Stimulated activated CD4-positive, alpha-beta T cell treated with anti-CD3 and anti-CD28 coated beads, Interleukin-1b, Interleukin-23, amount 100 ng/mL, for 4 hours (primary cell): Measurements from ENCODE around the gene ARHGAP21.
"Not testable (repeated sequence)": the region's sequence is repeated elsewhere in the genome, so short reads cannot be mapped to it uniquely, and the experiment has no call there.

Source experiments
- DNase-seq, 2 donors: peaks; one replicate each; pipeline ENCODE4 v3.0.0-alpha.2; 2020; ENCODE audit warnings: low read depth in 2 of 2

The ARHGAP21 gene

DNA sequence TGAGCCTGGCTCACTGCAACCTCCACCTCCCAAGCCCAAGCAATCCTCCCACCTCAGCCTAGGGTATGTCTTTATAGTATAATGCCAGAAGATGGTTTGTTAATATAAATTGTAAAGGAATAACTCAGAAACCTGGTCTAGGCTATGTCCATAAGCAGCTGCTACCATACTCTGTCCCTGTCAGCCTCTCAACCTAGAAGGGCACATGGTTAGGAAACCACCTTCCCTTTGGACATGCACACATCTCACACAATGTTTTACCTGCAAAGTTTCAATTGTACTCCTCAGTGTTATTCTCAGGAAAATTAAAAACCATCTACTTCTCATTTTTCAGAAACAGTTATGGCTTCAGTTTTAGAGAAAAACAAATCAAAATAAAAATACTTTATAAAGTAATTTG is 40.1 kb downstream of the ARHGAP21 start:
- DNase-seq, result no peak

DNA sequence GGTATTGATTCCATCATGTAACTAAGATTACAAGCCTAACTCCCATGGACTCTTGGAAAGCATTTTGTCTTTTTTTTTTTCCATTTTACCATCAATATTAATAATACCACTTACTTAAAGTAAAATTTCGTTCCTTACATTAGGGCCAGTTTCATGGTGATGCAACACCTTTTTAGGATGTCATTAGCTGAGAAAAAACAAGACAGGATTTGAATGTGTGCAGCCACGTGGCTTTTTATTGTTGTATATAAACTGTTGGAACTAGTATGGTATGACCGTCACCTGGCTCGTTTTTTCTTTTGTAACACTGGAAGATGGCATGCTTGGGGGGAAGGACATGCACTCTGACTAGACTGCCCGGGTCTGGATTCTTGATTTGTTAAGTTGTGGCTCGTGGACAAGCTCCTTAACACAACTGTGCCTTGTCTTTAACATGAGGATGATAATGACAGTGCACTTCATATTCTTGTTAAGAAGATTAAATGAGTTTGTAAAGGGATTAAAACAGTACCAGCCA is 42.1 kb downstream of the ARHGAP21 start:
- no peak for DNase-seq

DNA sequence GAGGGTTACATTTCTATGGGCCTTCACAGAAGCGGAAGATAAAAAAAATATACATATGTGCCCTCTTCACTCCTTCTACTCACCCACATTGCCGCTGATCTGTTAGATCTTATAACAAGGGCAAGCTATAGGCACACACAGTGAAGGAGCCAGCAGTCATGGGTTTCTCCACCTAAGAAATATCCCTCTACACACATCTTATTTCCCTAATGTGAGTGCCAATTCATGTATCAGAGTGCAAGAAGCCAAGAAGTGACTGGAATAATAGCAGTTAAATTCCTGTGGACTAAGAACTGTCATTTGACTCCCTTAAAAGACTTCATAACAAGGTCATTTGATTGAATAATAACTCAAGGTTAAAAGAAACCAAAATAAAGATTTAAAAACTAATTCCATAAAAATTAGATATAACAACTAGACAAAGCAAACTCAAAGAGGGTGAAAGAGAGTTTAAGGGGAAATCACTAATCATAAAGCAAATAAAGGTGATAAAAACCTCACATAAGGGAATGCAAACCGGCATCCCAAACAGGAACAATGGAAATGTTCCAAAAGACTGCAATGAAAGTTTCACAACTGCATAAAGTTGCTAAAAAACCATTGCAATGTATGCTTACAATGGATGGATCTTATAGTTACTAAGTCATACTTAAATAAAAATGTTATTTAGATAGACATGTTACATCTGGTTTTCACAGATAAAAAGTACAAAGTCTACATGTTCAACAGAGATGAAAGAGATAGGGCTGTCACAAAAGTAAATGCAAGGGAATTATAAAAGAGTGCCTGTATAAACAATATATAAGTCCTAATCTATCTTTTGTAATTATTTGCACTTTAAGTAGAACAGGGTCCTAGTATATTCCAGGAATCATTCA is 42.8 kb downstream of the ARHGAP21 start:
- DNase-seq, result no peak

DNA sequence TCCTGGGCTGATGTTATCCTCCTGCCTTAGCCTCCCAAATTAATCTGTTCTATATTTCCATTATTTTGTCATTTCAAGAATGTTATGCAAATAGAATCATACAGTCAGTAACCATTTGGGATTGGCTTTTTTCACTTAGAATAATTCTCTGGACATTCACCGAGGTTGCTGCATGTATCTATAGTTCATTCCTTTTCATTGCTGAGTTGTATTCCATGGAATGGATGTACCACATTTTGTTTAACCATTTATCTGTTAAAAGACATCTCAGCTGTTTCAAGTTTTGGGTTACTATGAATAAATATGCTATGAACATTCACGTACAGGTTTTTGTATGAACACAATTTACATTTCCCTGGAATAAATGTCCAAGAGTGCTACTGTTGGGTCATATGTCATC is 44.9 kb downstream of the ARHGAP21 start:
- DNase-seq, result no peak

DNA sequence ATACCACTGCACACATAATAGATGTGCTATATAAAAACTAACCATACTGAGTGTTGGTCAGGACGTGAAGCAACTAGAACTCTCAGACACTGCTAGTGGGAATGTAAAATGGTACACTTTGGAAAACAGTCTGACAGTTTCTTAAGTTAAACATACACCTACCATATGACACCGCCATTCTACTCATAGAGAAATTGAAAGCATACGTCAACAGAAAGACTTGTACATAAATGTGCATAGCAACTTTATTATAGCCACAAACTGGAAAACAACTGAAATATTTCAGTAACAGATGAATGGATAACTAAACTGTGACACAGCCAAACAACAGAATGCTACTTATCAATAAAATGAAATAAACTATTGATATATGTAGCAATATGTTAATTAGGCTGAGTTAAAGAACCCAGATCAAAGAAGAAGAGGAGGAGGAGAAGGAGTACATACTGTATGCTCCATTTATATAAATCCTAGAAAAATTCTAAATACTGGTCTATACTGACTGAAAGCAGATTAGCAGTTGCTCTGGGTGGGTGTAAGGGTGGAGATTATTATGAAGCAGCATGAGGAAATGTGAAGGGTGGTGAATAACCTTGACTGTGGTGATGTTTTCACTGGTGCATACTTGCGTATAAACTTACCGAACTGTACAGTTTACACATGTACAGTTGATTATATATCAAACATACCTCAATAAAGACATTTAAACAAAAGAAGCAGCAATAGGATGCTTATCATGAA is 48.6 kb downstream of the ARHGAP21 start:
- DNase-seq, result no peak

DNA sequence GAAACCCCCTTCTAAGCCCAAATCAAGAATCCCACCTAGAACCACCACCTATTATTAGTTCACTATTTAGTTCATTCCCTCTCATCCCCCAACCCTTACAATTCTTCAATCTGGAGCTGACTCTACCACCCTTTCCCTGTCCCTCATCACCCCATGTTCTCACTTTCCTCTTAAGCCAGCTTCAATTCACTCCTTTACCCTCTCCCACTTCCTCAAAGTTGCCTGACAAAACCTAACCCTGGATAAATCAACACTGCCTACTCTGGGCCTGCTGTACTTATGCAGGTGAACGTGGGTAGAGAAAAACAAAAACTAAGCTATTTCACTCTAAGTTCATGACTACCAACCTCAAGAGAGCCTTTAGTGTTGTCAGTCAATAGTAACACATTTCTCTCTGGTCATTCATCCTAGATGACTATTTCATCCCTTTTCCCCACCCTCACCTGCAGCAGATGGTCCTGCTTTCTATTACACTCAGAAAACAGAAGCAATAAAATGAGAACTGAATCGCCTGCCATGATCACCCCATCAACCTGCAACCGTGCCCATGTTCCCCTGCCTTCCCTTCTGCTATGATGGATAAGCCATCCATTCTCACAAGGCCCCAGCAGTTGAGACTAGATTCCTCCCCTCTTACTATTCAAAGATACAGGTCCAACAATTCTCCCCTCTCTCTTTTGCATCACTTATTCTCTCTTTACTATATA is 52.6 kb downstream of the ARHGAP21 start:
- DNase-seq, result no peak

DNA sequence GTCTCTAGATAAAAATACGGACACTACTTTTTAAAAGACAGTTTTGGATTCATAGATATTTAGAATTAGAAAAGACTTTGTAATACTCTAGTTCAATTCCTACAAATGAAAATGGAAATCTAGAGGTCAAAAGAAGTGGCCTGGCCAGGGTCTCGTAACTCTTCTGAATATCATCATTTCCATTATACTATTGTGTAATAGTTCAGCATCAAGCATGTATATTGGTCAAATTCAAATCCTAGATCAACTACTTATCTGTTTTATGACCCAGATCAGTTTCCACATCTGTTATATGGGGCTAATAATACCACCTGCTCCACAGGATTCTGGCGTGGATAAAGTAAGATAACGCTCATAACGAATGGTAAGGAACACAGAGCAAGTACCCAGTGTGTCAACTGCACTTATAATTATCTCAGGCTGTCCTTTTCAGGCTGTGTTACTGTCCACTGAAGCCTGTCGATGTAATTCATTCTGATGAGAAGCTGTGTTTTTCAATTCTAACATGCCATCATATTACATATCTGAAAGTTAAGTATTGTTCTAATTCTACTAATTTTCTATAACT is 54.3 kb downstream of the ARHGAP21 start:
- no peak for DNase-seq

DNA sequence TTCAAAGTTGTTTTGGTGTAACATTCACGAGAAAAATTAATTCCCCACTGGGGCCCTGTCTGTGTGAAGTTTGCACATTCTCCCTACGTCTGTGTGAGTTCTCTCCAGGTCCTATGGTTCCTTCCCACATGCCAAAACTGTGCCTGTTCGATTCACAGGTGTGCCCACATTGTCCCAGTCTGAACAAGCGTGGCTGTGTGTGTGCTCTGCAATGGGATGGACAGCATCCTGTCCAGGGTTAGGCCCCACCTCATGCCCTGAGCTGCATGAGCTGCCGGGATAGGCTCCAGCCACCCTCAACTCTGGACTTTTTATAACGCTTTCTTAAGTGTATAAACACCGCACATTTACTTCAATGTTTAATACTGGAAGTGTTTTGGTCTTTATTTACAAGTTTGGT is 55.4 kb downstream of the ARHGAP21 start:
- no peak for DNase-seq

DNA sequence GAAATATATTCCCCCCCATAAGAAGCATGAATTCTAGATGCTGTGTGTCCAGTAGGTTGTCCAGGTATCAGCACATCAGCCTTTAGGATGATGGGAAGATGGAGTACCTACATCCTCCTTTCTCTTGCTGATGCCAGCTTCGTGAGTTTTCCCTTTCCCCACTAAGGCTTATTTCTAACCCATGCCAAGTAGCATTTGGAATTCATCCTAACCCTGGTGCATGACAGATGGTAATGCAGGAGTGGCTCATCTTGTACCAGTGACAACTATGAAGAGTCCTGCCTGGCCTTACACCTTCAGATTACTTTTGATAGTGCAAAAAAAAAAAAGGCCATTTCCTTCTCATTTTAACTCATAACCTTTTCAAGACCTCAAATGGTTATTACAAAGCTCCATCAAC is 58.7 kb downstream of the ARHGAP21 start:
- DNase-seq, result no peak

DNA sequence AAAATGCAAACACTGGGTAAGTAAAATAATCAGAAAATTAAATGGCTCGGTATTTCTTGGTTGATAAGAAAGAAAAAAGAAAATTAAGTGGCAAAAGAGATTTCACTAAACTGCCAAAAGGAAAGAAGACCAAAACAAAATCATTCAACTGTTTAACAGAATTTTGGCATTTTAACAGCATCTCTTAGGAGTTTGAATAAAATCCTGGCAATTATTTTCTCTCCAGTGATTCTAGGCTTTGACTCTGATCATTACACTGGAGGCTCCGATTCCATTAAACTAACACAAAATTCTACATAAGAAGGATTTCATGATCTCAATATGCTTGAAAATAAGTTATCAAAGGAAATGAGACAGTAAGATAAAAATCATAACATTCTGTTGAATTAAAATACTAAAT is 62.3 kb downstream of the ARHGAP21 start:
- no peak for DNase-seq

DNA sequence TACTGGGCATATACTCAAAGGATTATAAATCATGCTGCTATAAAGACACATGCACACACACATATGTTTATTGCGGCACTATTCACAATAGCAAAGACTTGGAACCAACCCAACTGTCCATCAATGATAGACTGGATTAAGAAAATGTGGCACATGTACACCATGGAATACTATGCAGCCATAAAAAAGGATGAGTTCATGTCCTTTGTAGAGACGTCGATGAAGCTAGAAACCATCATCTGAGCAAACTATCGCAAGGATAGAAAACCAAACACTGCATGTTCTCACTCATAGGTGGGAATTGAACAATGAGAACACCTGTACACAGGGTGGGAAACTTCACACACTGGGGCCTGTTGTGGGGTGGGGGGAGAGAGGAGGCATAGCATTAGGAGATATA is 65.4 kb downstream of the ARHGAP21 start:
- DNase-seq, result not testable (repeated sequence)

DNA sequence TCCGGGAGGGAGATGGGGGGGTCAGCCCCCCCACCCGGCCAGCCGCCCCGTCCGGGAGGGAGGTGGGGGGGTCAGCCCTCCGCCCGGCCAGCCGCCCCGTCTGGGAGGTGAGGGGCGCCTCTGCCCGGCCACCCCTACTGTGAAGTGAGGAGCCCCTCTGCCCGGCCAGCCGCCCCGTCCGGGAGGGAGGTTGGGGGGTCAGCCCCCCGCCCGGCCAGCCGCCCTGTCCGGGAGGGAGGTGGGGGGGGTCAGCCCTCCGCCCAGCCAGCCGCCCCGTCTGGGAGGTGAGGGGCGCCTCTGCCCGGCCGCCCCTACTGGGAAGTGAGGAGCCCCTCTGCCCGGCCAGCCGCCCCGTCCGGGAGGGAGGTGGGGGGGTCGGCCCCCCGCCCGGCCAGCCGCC is 67.4 kb downstream of the ARHGAP21 start:
- not testable (repeated sequence) for DNase-seq

DNA sequence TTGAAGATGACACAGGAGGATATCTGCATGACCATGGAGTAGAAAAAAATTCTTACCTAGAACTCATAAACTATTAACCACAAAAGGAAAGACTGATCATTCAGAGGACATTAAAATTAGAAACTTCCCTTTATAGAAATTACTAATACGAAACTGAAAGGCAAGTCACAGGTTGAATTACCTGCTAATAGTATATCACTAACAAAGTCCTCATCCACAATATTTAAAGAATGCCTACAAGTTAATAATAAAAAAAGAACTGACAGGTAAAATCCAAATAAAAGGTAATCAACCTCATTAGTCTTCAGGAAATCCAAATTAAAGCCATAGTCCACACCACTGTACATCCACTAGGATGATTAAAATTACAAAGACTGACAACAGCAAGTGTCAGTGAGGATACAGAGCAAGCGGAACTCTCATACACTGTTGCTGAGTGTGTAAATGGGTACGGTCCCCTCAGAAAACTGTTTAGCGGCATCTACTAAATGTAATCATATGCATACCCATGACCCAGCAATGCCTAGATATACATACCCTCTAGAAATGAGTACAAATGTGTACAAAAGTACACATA is 71.2 kb downstream of the ARHGAP21 start:
- DNase-seq, result no peak

DNA sequence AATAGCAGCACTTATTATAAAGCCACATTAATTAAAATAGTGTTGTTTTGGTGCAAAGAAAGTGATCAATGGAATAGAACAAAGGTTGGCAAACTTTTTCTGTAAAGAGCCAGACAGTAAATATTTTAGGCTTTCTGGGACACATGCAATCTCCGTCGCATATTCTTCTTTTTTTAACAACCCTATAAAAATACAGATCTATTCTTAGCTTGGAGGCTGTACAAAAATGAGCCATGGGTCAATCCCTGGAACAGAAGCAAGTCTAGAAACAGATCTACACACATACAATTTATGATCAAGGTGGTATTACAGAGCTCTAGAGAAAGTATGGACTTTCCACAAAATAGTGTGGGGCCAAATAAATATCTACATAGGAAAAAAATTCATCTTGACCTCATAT is 71.8 kb downstream of the ARHGAP21 start:
- no peak for DNase-seq

DNA sequence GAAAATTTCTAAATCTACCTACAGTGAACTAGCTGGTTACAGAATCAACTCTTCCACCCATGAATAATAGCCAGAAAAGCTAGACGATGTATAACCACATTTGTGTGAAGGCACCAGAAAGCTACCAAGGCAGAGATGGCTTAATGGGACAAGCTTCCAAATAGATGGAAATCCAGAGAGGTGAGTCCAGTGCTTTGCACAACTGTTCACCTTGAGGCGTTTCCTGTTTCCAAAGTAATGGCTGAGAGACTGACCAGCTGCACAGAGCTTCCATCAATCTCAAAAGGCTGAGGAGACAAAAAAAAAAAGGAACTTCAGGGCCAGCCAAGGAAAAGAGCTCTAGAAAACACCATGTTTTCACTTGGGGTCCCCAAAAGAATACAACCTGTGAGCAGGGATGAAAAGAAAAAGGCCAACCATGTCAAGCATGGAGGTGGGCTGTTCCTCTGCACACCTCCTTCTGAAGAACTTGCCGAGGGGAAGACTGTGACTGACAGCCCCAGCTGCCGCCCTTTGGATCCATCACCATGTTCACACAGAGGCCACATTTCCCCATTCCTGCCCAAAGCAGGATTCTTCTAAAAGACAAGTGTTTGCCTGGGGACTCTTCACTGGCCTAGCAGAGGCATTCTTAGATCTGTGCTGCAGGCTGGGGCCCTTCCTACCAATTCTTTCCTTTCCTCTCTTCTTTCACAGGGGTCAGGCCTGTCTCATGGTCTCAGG is 72.9 kb downstream of the ARHGAP21 start:
- DNase-seq, result no peak

DNA sequence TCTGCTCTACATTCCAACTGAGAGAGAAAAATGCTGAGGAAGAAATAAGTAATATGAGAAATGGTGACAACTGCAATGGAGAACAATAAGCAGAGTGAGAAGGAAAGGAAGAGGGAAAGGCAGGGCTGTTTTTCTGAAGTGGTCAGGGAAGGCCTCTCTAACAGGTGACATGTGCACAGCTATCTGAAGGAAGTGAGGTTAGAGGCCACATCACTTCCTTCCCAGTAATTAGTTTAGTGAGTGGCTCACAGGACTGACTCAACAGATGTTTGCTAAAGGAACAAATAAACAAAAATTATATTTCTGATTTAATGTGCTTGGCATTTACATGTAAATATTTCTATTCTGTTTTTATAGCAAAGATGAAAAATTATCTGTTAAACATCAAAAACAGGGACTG is 77.9 kb downstream of the ARHGAP21 start:
- DNase-seq, result no peak

DNA sequence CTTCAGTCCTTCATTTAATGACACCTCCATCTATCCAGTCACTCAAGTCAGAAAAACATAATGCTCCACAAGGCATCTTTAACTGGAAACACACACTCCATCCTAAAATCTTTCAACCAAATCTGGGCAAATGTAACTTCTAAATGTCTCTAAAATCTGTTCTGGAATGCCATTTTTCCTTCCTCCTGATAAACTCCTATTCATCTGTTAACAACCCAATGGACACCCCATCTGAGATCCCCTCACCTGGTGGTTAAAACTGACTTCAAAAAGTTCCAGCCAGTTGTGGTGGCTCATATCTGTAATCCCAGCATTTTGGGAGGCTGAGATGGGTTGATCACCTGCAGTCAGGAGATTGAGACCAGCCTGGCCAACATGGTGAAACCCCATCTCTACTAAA is 78.7 kb downstream of the ARHGAP21 start:
- no peak for DNase-seq

DNA sequence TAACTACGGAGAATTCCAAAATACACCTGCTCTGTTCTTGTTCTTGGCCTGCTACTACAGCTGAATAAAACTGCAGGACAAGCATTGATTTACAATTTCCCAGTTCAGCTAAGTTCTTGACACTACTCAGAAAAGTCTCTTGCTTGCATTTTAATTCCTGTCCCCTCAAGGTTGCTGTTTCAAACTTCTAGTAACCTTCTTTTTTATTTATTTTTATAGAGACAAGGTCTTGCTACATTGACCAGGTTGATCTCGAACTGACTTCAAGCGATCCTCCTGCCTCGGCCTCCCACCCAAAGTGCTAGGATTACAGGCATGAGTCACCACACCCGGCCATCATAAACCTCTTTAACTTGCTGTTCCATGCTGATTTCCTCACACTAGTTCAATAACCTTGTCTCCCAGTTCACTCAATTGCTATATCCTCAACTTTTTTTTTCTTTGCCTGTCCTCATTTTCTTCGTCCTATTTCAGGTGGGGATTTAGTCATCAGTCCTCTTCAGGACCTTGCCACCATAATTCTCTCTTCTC is 79.9 kb downstream of the ARHGAP21 start:
- no peak for DNase-seq

DNA sequence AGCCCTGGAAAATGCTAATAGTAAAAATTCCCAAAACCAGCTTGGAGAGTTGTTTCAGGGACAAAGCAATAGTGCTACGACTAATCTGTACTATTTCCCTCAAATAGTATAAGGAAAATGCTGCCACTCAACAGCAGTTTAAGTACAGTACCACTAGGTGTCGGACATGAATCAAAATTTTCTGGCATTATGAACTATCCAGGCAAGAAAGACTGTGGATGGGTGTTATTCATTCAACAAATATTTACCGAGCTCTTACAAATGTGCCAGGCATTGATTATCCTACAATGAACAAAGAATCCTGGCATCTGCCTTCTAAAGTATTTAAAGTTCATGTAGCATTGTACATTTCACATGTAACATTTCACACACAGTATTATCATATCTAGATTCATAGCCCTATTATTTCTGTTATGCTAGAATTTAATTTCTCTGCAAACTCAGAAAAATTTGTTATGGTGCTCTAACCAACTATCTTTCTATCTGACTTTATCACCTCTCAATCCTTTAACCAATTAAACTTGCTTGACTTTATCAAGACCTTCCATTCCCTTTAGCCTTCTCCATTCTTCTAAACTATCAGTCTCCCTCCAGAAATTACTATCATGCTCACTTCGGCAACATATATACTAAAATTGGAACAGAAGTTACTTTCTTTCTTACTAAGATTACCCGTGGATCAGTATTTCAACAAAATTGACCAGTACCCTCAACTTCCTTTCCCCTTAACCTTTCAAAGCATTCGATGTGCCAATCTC is 80.6 kb downstream of the ARHGAP21 start:
- DNase-seq, result peak in 1 of 2 donors; percentile 7

DNA sequence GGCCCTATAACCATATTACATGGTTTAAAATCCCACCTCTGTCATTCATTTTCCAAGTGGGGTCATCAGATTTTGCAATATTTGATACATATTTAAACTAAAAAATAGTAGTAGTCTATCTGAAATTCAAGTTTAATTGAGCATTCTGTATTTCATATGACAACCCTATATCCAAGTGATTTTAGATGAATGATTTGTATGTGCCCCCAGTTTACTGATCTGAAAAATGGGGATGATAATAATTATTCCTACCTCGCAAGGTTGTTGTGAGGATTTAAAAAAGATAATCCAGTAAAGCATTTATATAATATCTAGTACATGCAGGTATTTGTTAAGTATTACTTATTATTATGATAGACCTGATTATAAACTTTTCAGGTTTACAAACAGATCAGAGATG is 84.6 kb downstream of the ARHGAP21 start:
- DNase-seq, result no peak
